DMS153 treated with DMSO at 0.1 percent for 48 hours (cell line): ENCODE data around the gene SIL1.
"Not testable (repeated sequence)": the region's sequence is repeated elsewhere in the genome, so short reads cannot be mapped to it uniquely, and the experiment has no call there.

Source experiments
- DNase-seq: peaks from one replicate; lab custom pipeline; 2025; ENCODE audit not compliant: unreplicated experiment; lab: John Stamatoyannopoulos, UW

SIL1 gene

GRCh38 chr5:139076111-139076510 lies 122.1 kb downstream of the SIL1 start:
- DNase-seq = no peak

- DNase-seq = no peak
Observed at GRCh38 chr5:139075066-139076050, 122.8 kb downstream of the SIL1 start.

DNA sequence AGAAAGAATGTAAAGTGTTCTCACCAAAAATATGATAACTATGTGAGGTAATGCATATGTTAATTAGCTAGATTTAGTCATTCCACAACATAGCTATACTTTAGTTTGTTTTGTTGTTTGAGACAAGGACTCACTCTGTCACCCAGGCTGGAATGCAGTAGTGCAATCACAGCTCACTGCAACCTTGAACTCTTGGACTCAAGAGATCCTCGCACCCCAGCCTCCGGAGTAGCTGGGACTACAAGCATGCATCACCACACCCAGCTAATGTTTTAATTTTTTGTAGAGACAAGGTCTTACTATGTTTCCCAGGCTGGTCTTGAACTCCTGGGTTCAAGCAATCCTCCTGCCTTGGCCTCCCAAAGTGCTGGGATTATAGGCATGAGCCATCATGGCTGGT lies 124.2 kb downstream of the SIL1 start:
- not testable (repeated sequence) for DNase-seq

DNA sequence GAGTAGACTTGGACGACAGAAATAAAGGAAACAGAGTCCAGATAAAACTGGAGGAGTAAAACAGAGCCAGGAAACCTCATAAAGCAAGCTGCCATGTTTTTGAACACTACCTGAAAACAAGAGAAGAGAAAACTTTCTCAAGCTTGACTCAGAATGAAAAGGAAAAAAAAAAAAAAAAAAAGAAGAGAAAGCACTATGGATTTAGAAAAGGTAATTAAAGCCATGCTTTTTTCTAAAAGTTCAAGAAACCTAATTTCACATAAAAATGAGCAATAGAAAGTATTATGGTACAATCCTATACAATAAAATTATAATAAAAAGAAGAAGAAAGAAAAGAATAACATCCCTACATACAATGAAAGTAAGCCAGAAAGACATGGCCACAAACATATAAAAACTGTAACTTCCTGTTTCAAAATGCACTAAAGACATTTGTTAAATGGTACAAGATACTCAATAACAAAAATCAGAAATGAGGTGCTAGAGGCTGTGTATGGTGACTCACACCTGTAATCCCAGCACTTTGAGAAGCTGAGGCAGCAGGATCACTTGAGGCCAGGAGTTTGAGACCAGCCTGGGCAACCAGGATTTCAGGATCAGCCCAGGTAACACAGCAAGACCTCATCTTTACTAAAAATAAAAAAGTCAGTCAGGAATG lies 129.5 kb downstream of the SIL1 start:
- DNase-seq = no peak

- no peak for DNase-seq
Observed at GRCh38 chr5:139068060-139068459, 130.1 kb downstream of the SIL1 start.

- DNase-seq = no peak
Observed at GRCh38 chr5:139065306-139065705, 132.9 kb downstream of the SIL1 start.

- DNase-seq = no peak
Observed at GRCh38 chr5:139064613-139065012, 133.6 kb downstream of the SIL1 start.

- no peak for DNase-seq
Observed at GRCh38 chr5:139063664-139064054, 134.5 kb downstream of the SIL1 start.

- DNase-seq = no peak
Observed at GRCh38 chr5:139062910-139063663, 135.1 kb downstream of the SIL1 start.

- DNase-seq = no peak
Observed at GRCh38 chr5:139061856-139062255, 136.3 kb downstream of the SIL1 start.

GRCh38 chr5:139061274-139061673 lies 136.9 kb downstream of the SIL1 start:
- no peak for DNase-seq

GRCh38 chr5:139058121-139058520 lies 140.0 kb downstream of the SIL1 start:
- DNase-seq = no peak

DNA sequence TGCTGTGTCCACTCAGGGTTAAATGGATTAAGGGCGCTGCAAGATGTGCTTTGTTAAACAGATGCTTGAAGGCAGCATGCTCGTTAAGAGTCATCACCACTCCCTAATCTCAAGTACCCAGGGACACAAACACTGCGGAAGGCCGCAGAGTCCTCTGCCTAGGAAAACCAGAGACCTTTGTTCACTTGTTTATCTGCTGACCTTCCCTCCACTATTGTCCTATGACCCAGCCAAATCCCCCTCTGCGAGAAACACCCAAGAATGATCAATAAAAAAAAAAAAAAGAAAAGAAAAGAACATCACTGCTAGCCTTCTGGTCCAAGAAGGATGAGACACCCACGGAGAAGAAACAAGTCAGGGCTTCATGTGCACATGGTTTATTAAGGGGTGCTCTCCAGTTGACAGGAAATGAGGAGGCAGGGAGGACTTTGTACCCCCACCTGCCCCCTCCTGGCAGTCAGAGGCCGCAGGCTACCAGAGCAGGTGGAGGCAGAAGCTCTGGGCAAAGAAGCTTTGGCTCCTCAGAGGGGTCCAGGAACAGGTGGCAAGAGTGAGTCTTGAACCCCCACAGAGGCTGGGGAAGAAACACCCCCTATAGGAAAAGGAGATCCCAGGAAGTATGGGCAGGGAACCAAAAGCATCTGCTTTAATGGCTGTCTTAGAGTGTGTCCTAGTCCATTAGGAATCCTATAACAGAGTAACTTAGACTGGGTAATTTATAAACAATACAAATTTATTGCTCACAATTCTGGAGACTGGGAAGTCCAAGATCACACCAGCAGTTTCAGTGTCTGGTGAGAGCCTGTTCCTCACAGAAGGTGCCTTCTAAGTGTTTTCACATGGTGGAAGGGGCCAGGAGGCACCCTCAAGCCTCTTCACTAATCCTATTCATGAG lies 140.9 kb downstream of the SIL1 start:
- not testable (repeated sequence) for DNase-seq

DNA sequence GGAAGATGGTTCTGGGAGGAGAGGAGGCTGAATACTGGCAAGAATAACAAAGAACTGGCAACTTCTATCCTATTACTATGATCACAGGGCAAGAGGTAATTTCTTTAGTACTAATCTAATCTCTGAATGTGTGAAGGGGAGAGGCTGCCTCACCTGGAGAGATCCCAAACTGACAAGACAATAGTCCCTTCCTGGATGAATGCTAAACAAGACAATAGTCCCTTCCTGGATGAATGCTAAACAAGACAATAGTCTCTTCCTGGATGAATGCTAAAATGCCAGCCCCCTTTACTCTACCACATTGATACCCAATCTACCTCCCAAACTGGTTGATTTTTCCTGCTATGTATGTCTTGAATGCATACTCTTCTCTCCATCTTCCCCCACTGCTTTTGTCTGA lies 145.2 kb downstream of the SIL1 start:
- no peak for DNase-seq

DNA sequence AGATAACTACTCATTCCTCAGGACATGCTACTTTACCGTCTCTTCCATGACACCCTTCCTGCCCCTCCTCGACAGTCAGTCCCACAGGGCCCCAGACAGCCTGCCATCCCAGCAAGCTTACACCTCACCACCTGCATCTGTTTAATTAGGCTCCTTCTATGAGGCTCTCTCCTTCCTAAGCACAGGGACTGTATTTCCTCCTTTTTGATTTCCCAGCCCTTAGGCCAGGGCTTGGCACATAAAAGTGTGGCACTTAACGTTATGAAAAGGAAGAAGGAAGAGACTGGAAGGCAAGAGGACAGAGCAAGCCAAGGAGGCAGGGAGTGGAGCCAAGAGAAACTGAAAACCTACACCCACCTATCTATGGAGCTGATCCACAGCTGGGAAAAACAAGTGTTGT lies 146.8 kb downstream of the SIL1 start:
- no peak for DNase-seq

DNA sequence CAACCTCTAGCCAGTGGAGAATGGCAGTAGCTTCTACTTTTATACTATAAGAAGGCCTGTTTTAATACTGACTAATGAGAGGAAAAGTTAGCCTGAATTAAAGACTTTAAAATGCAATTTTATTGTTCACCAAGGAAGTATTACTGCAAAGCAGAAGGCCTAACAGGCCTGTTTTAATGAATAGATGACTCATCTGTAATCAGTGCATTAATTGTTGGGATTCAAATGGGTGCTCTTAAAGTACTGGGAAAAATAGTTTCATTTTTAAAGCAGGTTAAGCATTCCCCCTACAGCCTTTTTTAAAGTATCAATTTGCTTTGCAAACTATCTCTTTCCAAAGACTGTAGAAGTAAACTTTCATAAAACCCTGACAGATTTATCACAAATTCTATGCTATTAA lies 147.7 kb downstream of the SIL1 start:
- DNase-seq = no peak

DNA sequence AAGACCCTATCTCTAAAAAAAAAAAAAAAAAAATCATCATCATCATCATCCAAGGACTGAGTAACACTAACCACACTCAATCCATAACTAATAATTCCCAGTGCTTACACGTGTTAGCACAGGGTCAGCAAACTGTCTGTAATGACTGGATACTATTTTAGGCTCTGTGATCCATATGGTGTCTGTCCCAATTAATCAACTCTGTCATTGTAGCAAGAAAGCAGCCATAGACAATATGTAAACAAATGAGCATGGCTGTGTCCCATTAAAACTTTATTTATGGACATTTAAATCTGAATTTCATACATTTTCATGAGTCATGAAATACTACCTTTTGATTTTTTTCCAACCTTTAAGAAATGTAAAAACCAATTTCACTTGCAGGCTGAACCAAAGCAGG lies 148.4 kb downstream of the SIL1 start:
- DNase-seq = no peak

GRCh38 chr5:139046551-139046950 lies 151.6 kb downstream of the SIL1 start:
- DNase-seq = no peak

DNA sequence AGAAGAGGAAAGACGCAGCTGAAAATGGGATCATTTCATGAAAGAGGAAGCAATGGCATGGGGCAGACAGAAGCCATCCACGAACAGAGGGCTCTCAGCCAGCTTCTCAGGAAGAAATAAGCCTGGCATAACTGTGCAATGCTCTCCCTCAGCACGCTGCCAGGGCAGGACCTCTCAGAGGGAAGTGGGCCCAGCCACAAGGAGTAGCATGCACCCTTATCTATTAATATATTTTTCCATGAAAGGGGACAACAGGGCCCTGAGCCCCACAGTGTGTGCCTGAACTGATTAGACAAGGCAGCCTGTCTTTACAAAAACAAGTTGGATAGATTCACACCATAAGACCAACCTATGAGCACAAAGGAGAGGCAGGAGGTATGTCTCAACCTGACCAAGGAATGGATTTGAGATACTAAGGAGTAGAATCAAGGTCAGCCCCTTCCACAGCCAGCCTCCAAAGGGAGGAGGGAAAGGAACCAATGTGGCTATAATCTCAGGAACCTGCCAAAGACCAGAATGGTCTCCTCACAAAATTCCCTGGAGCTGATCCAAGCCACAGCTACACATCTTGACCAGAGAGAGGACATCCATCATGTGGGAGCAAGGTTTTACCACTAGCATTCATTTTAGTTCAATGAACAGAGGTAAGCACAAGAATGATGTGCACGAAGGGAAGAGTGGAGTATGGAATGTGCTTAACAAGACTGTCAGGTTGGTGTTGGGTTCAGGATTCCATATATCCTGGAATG lies 154.8 kb downstream of the SIL1 start:
- no peak for DNase-seq

- DNase-seq = no peak
Observed at GRCh38 chr5:139040081-139040480, 158.1 kb downstream of the SIL1 start.
